ENCODE measurements around the gene HEPACAM.
A peak's percentile ranks its signal among the peaks of the same experiment; 100 is the strongest.

Gene HEPACAM

GRCh38 chr11:124943741-124944140 is 7.9 kb upstream of the HEPACAM start:
- TF ChIP-seq, protein P1, sequence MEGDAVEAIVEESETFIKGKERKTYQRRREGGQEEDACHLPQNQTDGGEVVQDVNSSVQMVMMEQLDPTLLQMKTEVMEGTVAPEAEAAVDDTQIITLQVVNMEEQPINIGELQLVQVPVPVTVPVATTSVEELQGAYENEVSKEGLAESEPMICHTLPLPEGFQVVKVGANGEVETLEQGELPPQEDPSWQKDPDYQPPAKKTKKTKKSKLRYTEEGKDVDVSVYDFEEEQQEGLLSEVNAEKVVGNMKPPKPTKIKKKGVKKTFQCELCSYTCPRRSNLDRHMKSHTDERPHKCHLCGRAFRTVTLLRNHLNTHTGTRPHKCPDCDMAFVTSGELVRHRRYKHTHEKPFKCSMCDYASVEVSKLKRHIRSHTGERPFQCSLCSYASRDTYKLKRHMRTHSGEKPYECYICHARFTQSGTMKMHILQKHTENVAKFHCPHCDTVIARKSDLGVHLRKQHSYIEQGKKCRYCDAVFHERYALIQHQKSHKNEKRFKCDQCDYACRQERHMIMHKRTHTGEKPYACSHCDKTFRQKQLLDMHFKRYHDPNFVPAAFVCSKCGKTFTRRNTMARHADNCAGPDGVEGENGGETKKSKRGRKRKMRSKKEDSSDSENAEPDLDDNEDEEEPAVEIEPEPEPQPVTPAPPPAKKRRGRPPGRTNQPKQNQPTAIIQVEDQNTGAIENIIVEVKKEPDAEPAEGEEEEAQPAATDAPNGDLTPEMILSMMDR (conservative IDR thresholded peaks at IDR 0.05; ENCODE audit: low read length) = no peak
- no peak for DNase-seq (ENCODE audit: low read depth)
- no peak overlapping the region for H3K4me3 ChIP-seq (ENCODE audit: low read length)

DNA sequence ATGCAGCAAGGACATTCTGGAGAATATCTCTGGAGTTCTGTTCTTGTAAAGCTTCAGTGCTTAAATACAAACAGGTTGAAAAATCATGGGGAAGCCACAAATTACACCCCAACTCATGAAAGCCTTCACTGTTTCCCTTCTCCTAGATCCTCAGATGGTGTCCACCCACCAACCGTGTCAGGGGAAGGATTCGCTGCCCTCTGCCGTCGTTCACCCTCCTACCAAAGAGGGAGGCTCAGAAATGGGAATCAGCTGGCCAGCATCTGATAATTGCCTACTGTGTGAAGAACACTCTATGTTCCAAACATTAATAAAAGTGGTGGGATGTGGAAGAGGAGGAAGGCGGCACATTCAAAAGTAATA is 7.4 kb upstream of the HEPACAM start:
- no peak for DNase-seq (ENCODE audit: low read depth)
- TF ChIP-seq, protein P1 (conservative IDR thresholded peaks at IDR 0.05; ENCODE audit: low read length) = no peak; the same call in 1 of the 2 replicates
- no peak overlapping the region for H3K4me3 ChIP-seq (ENCODE audit: low read length)

- no peak overlapping the region for H3K4me3 ChIP-seq (ENCODE audit: low read length)
- no peak for DNase-seq (ENCODE audit: low read depth)
- TF ChIP-seq, protein P1 (conservative IDR thresholded peaks at IDR 0.05; ENCODE audit: low read length) = no peak
Observed at GRCh38 chr11:124942466-124943253, 6.8 kb upstream of the HEPACAM start.

DNA sequence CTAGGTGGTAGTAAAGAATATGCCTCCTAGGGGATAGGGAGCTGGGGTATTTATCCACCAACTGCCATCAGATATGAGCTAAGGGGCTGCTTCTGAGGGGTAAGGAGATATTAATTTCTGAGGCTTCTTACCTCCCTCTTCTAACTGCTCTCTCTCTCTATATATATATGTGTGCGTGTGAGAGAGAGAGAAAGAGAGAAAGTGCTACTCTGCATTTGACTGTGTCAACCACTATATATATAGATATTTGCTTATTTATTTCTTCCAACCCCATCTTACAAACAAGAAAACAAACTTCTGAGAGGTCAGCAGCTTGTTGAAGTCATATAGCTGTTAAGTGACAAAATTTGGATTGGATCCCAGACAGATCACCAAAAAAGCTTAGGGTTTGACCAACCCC is 5.9 kb upstream of the HEPACAM start:
- H3K4me3 ChIP-seq (ENCODE audit: low read length) = no peak overlapping the region
- no peak for DNase-seq (ENCODE audit: low read depth)
- TF ChIP-seq, protein P1 (conservative IDR thresholded peaks at IDR 0.05; ENCODE audit: low read length) = no peak

GRCh38 chr11:124938970-124939369 is 3.1 kb upstream of the HEPACAM start:
- H3K4me3 ChIP-seq (ENCODE audit: low read length) = no peak overlapping the region
- no peak for DNase-seq (ENCODE audit: low read depth)
- TF ChIP-seq, protein P1 (conservative IDR thresholded peaks at IDR 0.05; ENCODE audit: low read length) = no peak

GRCh38 chr11:124938206-124938765 is 2.4 kb upstream of the HEPACAM start:
- H3K4me3 ChIP-seq (ENCODE audit: low read length) = no peak overlapping the region
- TF ChIP-seq, protein P1 (conservative IDR thresholded peaks at IDR 0.05; ENCODE audit: low read length) = no peak
- DNase-seq (ENCODE audit: low read depth) = peak; percentile 48

DNA sequence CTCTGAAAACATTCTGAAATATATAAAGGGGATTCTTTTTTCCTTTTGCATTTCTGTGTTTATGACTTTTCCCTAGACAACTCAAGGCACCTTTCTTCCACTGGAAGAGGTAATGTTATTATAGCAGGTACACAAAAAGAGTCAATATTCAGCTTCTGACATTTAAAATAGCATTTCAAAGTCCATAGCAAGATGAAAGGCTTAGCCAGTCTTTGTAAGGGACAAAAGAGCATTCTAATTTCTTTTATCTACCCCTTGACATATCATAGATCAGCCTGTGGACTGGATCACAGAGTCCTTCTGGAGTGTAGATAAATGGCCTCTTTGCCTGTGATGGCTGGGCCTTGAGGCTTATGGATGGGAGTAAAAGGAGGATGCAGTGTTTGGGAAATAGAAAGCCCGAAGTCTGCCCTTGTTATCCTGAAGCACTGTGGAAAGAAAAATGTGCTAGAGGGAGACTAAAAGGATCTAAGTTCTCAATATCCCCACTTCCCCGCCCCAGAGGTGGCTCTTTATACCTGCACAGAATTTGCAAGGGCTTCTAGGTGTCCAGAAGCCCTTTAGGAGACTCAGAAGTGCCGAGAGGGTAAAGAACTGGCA is 1.6 kb upstream of the HEPACAM start:
- no peak overlapping the region for H3K4me3 ChIP-seq (ENCODE audit: low read length)
- DNase-seq (ENCODE audit: low read depth) = no peak
- TF ChIP-seq, protein P1 (conservative IDR thresholded peaks at IDR 0.05; ENCODE audit: low read length) = no peak

All from AG10803 (cell line).